Hepatocyte (in vitro differentiated cells): Measurements from ENCODE around the gene FKBP4. TPM values are rescaled to one million over a fixed set of nuclear protein-coding genes. Genes with fewer than 3 reads are reported as not detected.

Experiments
- DNase-seq: peaks from one replicate; pipeline ENCODE4 v3.0.0-alpha.2; 2016; ENCODE audit warnings: low spot score
- H2AFZ ChIP-seq: fragments of 200-600 bp; sonication (generic); 2 replicates; pipeline ENCODE4 v1.6.0; 2016; ENCODE audit warnings: antibody characterized with exemption, mild to moderate bottlenecking
- H3K27ac ChIP-seq: fragments of 200-600 bp; sonication (generic); 2 replicates; pipeline ENCODE4 v1.5.1; 2016; ENCODE audit warnings: mild to moderate bottlenecking
- H3K27me3 ChIP-seq: fragments of 200-600 bp; sonication (generic); 2 replicates; pipeline ENCODE4 v1.6.1; 2016
- H3K36me3 ChIP-seq: fragments of 200-600 bp; sonication (generic); replicated peaks from 2 replicates; pipeline ENCODE4 v1.5.1; 2016; ENCODE audit warnings: low read depth; ENCODE audit not compliant: insufficient read depth
- H3K4me1 ChIP-seq: fragments of 200-600 bp; sonication (generic); 2 replicates; pipeline ENCODE4 v1.5.1; 2016; ENCODE audit warnings: mild to moderate bottlenecking, moderate library complexity; ENCODE audit not compliant: insufficient read depth
- H3K4me2 ChIP-seq: fragments of 200-600 bp; sonication (generic); 2 replicates; pipeline ENCODE4 v1.6.0; 2016
- H3K4me3 ChIP-seq: fragments of 200-600 bp; sonication (generic); 2 replicates; pipeline ENCODE4 v1.5.1; 2016; ENCODE audit warnings: mild to moderate bottlenecking
- H3K79me2 ChIP-seq: fragments of 200-600 bp; sonication (generic); 2 replicates; pipeline ENCODE4 v1.6.0; 2017; ENCODE audit warnings: mild to moderate bottlenecking
- H3K9me2 ChIP-seq: fragments of 200-600 bp; sonication (generic); replicated peaks from 2 replicates; pipeline ENCODE4 v1.6.0; 2017; ENCODE audit warnings: mild to moderate bottlenecking; ENCODE audit not compliant: insufficient read depth
- H3K9me3 ChIP-seq: fragments of 200-600 bp; sonication (generic); 2 replicates; pipeline ENCODE4 v1.5.1; 2016; ENCODE audit warnings: low read depth, mild to moderate bottlenecking
- H4K20me1 ChIP-seq: fragments of 200-600 bp; sonication (generic); 2 replicates; pipeline ENCODE4 v1.6.0; 2016; ENCODE audit warnings: mild to moderate bottlenecking; ENCODE audit not compliant: insufficient read depth, poor library complexity, severe bottlenecking
- EZH2 ChIP-seq: fragments of 200-600 bp; sonication (generic); IDR thresholded peaks from 2 replicates; pipeline ENCODE4 v1.6.1; 2016; ENCODE audit warnings: antibody characterized with exemption, mild to moderate bottlenecking, borderline replicate concordance
- EZH2phosphoT487 ChIP-seq: fragments of 200-600 bp; sonication (generic); IDR thresholded peaks from one replicate; pipeline ENCODE4 v1.6.1; 2018; ENCODE audit warnings: antibody characterized with exemption, mild to moderate bottlenecking, low read depth, moderate library complexity; ENCODE audit not compliant: unreplicated experiment, severe bottlenecking
- WGBS: methylation state at CpG from one replicate; pipeline ENCODE4 v1.1.6; 2016; ENCODE audit warnings: low lambda C conversion rate; ENCODE audit errors: missing lambda C conversion rate; 5-methylcytosine and 5-hydroxymethylcytosine counted together
- polyA plus RNA-seq: library from polyadenylated mRNA; unstranded; fragments of >200 nt; fragmentation: Nextera tagmentation; extraction: Ambion mirVana; gene quantifications from 2 replicates; pipeline ENCODE4 v1.2.1, GENCODE V29; 2016
- total RNA-seq: library from RNA; depleted of rRNA; stranded (reverse); fragments of >200 nt; gene quantifications from 2 replicates; pipeline ENCODE4 v1.2.3, GENCODE V29; 2014
- TF ChIP-seq, protein P1 (sequence below): fragments of 200-600 bp; sonication (generic); IDR thresholded peaks from 2 replicates; pipeline ENCODE4 v1.5.1; 2016; ENCODE audit warnings: antibody characterized with exemption, mild to moderate bottlenecking; ENCODE audit not compliant: poor library complexity

FKBP4 gene
- total and polyA plus RNA-seq, 2 experiments from 2014 or later: 52.1 to 77.9 TPM

GRCh38 chr12:2751230-2751629 lies 43.5 kb upstream of the FKBP4 start:
- H3K27ac ChIP-seq: no peak overlapping the region
- H3K9me3 ChIP-seq: no peaks in the 10 kb centered on the region
- H3K4me1 ChIP-seq: no peaks in the 10 kb centered on the region
- no peak for TF ChIP-seq EZH2phosphoT487
- no peak for TF ChIP-seq EZH2
- TF ChIP-seq, protein P1, sequence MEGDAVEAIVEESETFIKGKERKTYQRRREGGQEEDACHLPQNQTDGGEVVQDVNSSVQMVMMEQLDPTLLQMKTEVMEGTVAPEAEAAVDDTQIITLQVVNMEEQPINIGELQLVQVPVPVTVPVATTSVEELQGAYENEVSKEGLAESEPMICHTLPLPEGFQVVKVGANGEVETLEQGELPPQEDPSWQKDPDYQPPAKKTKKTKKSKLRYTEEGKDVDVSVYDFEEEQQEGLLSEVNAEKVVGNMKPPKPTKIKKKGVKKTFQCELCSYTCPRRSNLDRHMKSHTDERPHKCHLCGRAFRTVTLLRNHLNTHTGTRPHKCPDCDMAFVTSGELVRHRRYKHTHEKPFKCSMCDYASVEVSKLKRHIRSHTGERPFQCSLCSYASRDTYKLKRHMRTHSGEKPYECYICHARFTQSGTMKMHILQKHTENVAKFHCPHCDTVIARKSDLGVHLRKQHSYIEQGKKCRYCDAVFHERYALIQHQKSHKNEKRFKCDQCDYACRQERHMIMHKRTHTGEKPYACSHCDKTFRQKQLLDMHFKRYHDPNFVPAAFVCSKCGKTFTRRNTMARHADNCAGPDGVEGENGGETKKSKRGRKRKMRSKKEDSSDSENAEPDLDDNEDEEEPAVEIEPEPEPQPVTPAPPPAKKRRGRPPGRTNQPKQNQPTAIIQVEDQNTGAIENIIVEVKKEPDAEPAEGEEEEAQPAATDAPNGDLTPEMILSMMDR: no peak
- H3K4me3 ChIP-seq: no peak overlapping the region
- no peak overlapping the region for H2AFZ ChIP-seq
- peaks cover 18% of the 10 kb centered on the region for H3K27me3 ChIP-seq
- no peaks in the 10 kb centered on the region for H3K9me2 ChIP-seq
- no peak for DNase-seq
- H4K20me1 ChIP-seq: no peaks in the 10 kb centered on the region
- H3K4me2 ChIP-seq: no peak overlapping the region
- no peaks in the 10 kb centered on the region for H3K36me3 ChIP-seq
- no peaks in the 10 kb centered on the region for H3K79me2 ChIP-seq

DNA sequence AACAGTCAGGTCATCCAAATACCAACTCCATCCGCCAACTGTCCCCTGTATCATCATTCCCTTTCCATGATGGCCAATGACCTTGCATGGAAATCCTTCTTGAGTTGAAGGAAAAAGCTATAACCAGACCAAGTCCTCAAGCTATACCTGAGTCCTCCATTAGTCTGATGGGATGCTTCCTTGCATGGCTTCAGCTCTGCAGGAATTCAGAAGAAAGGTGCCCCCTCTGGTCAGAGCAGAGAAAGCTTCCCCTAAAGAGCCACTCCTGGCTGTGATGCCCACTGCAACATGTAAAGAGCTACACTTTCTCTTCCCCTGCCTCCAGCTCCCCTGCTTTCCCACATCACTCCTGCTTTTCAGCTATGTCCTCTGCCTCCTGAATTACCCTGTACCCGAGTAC lies 43.1 kb upstream of the FKBP4 start:
- no peaks in the 10 kb centered on the region for H3K36me3 ChIP-seq
- no peaks in the 10 kb centered on the region for H4K20me1 ChIP-seq
- H3K9me2 ChIP-seq: no peaks in the 10 kb centered on the region
- WGBS: 64% methylated on average over 2 of the region's 2 CpGs
- H3K4me1 ChIP-seq: no peaks in the 10 kb centered on the region
- TF ChIP-seq, protein P1: no peak
- TF ChIP-seq EZH2phosphoT487: no peak
- no peak for TF ChIP-seq EZH2
- no peak for DNase-seq
- no peak overlapping the region for H2AFZ ChIP-seq
- H3K4me3 ChIP-seq: no peak overlapping the region
- no peak overlapping the region for H3K4me2 ChIP-seq
- no peaks in the 10 kb centered on the region for H3K79me2 ChIP-seq
- H3K27ac ChIP-seq: no peak overlapping the region
- H3K9me3 ChIP-seq: no peaks in the 10 kb centered on the region
- peaks cover 18% of the 10 kb centered on the region for H3K27me3 ChIP-seq

DNA sequence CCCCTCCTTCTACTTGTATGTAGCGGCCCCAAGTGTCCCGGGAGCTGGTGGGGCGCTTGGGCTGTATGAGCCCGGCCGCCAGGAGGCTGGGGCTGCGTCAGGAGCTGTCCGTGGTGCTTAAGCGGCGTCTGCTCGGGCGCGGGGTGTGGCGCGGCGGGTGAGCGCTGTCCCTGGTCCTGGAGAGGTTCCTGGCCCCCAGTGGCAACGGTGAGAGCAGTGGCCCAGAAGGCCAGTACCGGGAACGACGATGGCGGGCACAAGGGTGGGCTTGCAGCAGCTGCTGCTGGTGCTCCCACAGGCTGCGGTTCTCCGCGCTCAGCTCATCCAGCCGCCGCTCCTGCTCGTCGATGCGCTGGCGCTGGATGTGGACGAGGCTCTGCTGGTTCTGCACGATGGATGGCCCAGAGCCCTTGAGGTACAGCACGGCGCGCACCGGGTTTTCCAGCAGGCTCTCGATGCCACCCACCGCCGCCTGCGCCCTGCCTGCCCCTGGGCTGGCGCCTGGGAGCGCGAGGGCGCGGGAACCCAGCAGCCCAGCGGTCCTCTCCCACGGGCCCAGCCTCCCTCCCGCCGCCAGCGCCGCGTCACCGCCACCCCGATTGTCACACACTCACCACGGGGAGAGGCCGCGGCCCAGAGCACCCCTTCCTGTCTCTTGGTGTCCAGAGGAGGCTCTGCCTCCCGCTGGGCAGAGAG lies 41.9 kb upstream of the FKBP4 start:
- no peaks in the 10 kb centered on the region for H3K9me3 ChIP-seq
- H3K4me1 ChIP-seq: no peaks in the 10 kb centered on the region
- H3K4me2 ChIP-seq: no peak overlapping the region
- no peaks in the 10 kb centered on the region for H3K9me2 ChIP-seq
- H3K27me3 ChIP-seq: peaks cover 18% of the 10 kb centered on the region
- no peaks in the 10 kb centered on the region for H4K20me1 ChIP-seq
- no peaks in the 10 kb centered on the region for H3K79me2 ChIP-seq
- no peaks in the 10 kb centered on the region for H3K36me3 ChIP-seq
- H3K27ac ChIP-seq: no peak overlapping the region
- WGBS: 26% methylated on average over 38 of the region's 58 CpGs
- DNase-seq: peak; percentile 91
- H2AFZ ChIP-seq: no peak overlapping the region
- H3K4me3 ChIP-seq: no peak overlapping the region
- TF ChIP-seq, protein P1: no peak
- TF ChIP-seq EZH2 (no peak), EZH2phosphoT487 (no peak)
